ENCODE data around the gene TWIST2.

The TWIST2 gene

DNA sequence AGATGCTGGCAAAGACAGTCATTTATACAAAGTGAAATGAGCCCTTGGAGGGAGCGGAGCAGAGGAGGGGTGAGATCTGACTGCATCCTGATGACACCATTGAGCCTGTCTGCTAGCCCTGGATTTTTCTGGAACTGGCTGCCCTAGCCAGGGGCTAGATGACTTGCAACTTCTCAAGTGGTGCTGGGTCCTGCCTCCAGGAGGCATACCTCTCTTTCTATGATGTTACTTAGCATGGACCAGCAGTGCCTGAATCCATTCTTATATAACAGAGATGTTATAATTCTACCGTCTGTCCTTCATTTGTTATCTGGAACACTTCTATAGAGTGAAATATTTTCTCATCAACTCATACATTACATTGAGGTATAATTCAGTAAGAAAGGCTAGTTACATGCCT is 8.5 kb upstream of the TWIST2 start:
- DNase-seq: no peak

GRCh38 chr2:238841542-238842164 is 6.2 kb upstream of the TWIST2 start:
- DNase-seq: peak; percentile 56

DNA sequence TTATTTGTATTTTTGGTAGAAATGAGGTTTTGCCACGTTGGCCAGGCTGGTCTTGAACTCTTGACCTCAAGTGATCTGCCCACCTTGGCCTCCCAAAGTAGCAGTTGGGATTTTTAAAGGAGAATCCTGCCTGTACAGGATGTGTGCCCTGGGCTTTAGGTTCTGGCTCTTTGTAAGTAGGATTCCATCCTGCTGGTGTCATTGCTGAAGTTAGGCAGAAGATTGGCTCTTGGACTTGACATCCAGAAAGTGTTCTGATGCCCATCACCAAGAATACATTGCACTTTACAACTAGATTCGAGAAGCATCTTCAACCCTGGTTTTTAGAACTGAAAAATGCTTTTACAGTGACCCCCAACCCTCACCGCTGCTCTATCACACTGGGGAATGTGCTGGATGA is 4.4 kb upstream of the TWIST2 start:
- peak; percentile 22 for DNase-seq

- peak; percentile 37 for DNase-seq
Measured at GRCh38 chr2:238845583-238846377, 2.1 kb upstream of the TWIST2 start.

GRCh38 chr2:238846378-238846627 is 1.6 kb upstream of the TWIST2 start:
- DNase-seq: no peak

DNA sequence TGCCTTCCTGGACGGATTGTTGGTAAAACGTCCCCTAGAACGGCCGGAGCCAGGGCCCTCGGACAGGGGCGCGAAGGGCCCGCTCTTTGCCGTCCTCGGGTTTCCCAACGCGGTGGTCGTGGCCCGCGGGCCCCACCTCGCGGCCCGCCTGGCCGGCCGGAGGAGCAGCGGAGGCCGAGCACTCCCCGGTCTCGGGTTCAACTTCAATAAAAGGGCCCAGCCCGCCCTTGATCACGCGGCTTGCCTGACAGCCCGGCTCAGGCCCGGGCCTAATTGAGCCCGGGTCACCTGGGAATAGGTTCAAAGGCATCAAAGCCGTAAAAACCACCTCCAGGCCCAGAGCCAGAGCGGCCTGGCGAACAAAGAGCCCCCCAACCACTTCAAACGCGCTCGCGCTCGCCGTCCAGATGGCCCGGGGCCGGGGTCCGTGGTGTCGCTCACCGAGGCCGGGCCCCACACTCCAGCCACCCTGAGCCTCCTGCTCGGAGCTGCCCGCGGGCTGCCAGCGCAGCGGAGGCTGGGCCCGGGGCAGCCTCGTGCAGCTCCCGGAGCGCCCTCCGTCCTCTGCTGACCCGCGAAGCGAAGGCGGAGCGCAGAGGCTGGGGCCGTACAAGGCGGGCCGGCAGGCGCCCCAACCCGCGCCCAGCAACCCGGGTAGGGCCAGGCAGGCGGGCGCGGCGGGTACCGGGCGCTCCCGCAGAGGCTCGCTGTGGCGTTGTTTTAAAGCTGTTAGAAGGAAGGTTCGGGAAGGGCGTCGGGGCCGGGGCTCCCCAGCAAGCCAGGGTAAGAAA is 1.1 kb upstream of the TWIST2 start:
- DNase-seq: peak; percentile 68

GRCh38 chr2:238847419-238847801 is 475 bp upstream of the TWIST2 start:
- no peak for DNase-seq

DNA sequence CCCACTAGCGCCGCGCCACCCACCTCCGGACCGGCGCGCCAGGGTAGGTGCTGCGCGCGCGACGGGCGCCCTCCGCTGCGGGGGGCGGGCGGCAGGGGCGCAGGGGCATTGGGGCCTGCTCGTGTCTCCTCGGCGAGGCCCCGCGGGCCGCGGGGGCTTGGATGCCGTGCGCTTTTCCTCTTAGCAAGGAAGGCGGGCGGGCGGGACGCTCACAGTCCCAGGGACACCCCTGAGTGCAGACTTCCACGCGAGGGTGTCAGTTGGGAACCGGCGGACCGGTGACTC is 748 bp downstream of the TWIST2 start:
- peak; percentile 62 for DNase-seq

GRCh38 chr2:238848976-238849853 is 1.3 kb downstream of the TWIST2 start:
- DNase-seq: peak; percentile 62

GRCh38 chr2:238850091-238850490 is 2.2 kb downstream of the TWIST2 start:
- DNase-seq: no peak

DNA sequence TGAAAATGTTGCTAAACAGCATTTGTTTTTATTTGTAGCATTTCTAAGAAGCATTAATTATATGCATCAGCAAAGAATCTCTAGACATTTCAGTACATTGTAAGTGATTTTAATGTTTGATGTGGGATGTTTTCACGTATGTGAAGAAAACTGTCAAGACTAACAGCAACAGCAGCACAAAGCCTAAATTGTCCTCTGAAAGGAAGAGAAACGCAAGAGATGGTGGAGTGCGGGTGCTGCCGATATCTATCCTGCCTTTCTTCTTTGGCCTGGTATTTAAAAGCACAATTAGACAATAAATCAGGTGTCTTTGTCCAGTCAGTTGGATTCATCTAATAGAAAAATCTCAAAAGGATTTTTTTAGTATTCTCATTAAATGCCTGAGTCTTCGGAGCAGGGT is 3.1 kb downstream of the TWIST2 start:
- DNase-seq: no peak

DNA sequence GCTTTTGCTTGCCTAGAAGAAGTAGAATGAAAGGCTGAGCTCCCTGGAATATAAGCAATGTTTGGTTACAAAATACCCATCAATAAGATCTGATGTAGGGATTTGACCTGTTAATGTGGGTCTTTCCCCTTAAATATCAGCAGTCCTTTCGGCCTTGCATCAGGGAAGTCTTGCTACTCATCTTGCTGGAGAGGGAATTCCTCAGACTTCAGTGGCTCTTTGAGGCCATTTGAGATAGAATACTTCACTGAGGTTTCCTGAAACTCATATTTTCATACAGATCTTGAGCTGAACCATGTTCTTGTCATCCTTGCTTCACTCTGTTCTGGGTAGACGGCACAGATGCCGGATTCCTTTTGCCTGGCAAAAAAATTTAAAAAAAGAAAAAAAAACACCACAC is 3.9 kb downstream of the TWIST2 start:
- no peak for DNase-seq

DNA sequence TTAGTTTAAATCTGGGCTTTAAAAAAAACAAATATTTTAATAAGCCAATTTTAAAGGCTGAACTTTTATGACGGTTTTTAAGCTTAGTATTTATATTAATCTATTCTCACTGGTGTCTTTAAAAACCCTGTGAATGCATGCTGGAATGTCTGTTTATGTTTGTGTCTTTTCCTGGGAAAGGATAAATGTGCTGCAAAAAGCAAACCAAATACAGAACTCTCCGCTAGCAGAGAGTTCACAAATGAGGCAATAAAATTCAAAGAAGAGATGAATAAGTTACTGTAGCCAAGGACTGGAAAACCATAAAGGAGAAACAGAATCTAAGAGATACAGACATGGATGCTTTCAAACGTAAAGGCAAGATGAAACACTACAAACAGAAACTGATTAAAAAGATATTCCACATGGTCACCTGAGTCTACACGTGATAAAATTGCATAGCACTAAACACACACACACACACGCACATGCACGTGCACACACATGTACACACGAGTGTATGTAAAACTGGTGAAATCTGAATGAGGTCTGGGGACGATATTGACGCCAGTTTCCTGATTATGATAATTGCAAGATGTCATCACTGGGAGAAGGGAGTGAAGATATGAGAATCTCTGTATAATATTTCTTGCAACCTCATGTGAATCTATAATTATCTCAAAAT is 4.5 kb downstream of the TWIST2 start:
- DNase-seq: no peak

GRCh38 chr2:238853218-238853617 is 5.3 kb downstream of the TWIST2 start:
- no peak for DNase-seq

GRCh38 chr2:238853721-238854120 is 5.8 kb downstream of the TWIST2 start:
- peak; percentile 27 for DNase-seq

DNA sequence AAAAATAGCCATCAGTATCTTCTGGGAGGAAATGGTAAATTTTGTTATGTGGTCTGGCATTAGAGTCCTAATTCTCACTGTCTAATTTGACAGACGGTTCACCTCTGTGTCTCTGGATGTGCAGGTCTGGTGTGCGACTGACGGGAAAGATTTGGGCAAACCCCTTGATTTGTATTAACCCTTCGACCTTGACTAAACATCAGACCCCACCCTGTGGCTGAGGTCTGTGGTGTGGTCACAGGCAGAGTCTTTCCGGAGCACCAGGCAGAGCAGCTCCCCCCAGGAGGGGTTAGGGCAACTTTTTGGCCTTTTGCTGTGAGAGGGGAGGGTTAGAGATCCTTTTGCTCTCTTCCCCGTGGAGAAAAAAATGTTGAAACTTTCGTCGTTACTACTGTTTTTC is 6.4 kb downstream of the TWIST2 start:
- DNase-seq: peak; percentile 18

DNA sequence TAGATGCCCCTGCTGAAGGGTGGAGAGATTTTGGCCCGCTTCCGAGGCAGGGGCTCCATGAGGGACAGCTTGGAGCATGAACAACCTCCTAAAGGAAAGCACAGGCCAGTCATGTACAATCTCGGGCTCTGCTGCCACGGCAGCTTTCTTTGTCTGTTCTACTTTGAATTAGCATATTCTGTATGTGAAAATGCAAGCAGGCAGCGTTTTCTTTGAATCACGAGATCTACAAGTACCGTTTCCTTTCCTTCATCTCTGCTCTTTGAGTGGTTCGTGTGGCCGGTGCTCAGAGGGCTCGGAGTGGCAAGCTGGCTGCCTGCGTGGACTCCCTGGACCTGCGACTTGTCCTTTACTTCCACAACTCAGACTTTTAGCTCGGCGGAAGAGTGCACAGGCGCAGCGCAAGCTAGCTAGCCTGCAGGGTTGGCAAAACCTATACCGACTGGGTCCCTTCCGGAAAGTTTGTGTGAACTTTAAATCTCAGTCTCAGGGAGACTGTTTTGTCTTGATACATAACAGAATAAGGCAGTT is 6.9 kb downstream of the TWIST2 start:
- peak; percentile 44 for DNase-seq

DNA sequence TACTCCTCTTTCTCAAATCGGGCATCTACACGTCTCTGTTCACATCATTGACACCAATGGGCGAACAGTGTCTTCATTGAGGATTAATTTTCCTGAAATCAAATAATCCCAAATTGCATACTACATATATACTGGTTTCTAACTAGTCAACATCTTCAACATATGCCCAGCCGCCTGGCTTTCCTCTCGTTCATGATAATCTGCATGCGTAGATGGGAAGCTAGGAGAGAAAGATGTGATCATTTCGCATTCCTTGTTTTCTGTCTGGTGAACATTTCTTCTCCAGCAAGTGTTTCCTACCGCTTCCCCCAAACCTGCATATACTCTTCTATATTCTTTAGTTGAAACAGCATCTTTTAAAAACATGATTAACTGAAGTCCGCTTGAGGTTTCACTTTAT is 7.4 kb downstream of the TWIST2 start:
- DNase-seq: no peak

GRCh38 chr2:238855891-238856580 is 8.2 kb downstream of the TWIST2 start:
- peak; percentile 20 for DNase-seq

DNA sequence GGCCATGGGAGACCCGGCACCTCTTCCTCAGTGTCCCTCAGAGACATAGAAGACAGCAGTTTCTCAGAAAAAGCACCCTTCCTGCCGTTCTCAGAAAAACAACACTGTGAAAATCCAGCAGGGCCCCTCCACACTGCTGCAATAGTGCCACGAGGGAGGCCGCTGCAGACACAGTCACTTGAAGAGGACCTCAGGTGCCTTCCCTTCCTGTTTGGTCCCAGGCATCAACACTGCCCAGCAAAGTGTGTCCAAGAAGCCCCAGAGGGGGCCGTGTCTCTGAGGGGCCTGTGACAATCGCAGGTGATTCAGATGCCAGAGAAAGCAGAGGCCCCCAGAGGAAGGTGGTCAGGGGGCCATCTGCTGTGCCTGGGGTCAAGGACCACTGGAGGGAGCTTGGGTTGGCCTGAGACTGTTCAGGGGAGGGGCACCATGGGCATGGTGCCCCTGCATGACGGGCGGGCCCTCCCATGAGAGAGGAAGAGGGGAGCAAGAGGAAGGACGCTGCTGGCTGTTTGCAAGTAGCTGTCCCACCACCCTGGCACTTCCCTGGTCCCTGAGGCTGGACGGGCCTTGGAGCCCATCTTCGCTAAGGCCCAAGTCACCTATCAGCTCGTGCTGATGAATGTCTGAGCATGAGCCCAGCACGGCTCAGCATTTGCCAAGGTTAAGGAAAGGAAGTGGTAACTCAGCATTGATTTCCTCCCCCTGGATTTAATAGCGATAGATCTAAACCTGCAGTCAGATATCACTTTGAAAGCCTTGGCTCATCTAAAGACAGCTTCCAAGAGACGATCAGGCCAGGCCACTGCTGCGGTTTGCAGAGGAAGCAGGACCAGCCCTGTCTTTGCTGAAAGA is 9.1 kb downstream of the TWIST2 start:
- DNase-seq: peak; percentile 50

DNA sequence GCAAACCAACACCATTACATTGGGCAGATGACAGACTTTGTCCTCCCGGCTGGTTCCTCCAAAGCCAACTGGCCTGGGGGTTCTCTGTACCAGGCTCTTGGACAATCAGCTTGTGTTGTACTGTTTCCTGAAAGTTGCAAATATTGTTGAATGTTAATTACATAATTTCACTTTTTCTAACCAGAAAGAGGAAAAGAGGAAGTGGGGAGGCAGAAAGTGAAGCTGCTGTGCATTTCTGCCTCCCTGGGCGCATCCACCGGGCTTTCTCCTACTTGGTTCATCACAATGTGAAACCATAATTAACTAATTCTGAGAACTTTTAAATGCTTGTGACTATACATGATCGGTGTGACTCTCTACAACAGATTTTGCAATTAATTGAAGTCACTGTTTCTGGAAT is 10.1 kb downstream of the TWIST2 start:
- DNase-seq: peak; percentile 18

Data from islet precursor cell (in vitro differentiated cells).